Measurements from ENCODE around the gene AACS. TPM values are rescaled to one million over a fixed set of nuclear protein-coding genes. Genes with fewer than 3 reads are reported as not detected.

Gene AACS
- total RNA-seq, 1 donor from 2014 or later, result 21.7 TPM

GRCh38 chr12:125178222-125178621, 113.0 kb downstream of the AACS start:
- ATAC-seq, result no peak
- Histone ChIP-seq H3K4me3 (no peak overlapping the region), H3K4me1 (peaks cover under 1% of the 10 kb centered on the region), H3K9me3 (no peaks in the 10 kb centered on the region), H3K27me3 (ENCODE audit: low read depth) (peaks cover 38% of the 10 kb centered on the region), H3K27ac (no peak overlapping the region), H3K36me3 (no peaks in the 10 kb centered on the region)
- TF ChIP-seq CTCF (IDR thresholded peaks at IDR 0.05), result no peak
- DNase-seq, result no peak
- intact Hi-C loops (cut with DNase I), result no loop called here

DNA sequence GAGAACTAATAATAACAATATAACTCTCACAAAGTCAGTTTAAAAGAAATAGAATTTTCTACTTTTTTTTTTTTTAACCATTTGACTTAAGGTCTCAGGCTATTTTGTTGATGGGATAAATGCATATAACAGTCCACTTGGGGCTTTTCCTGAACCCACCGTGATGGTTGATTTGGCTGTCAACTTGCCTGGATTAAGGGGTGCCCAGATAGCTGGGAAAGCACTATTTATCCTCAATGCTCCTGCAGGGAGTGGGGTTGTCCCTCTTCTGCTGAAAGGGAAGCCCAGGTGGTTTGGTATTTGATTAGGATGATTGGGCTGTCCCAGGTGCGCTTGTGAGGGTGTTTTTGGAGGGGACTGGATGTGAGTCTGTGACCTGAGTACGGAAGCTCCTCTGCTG, 114.9 kb downstream of the AACS start:
- no peak overlapping the region for H3K27ac ChIP-seq
- H3K4me1 ChIP-seq, result peaks cover 4% of the 10 kb centered on the region
- no peak for ATAC-seq
- intact Hi-C loops (cut with DNase I), result no loop called here
- no peak for TF ChIP-seq CTCF (IDR thresholded peaks at IDR 0.05)
- DNase-seq, result no peak
- H3K4me3 ChIP-seq, result no peak overlapping the region
- H3K36me3 ChIP-seq, result no peaks in the 10 kb centered on the region
- H3K27me3 ChIP-seq (ENCODE audit: low read depth), result peaks cover 57% of the 10 kb centered on the region
- no peaks in the 10 kb centered on the region for H3K9me3 ChIP-seq

DNA sequence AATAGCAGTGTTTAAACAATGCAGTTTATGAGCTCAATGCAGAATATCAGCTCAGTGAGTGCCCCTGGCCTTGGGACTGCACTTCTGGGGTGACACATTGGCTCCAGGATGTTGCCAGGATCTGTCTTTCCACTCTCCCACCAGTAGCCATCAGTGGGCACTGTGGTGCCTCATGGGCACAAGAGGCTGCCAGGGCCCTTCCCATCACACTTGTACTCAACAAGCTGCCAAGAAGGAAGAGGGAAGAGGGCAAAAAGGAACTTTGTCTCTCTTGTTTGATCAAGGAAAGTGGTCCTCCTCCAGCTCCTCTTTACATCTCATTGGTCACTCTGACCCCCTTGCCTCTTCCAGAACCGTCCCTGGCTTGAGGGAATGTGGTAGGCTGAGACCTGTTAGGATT, 115.9 kb downstream of the AACS start:
- no peak overlapping the region for H3K4me3 ChIP-seq
- H3K9me3 ChIP-seq, result no peaks in the 10 kb centered on the region
- TF ChIP-seq CTCF (IDR thresholded peaks at IDR 0.05), result no peak
- intact Hi-C loops (cut with DNase I), result no loop called here
- peaks cover 4% of the 10 kb centered on the region for H3K4me1 ChIP-seq
- no peak overlapping the region for H3K27ac ChIP-seq
- H3K27me3 ChIP-seq (ENCODE audit: low read depth), result peaks cover 66% of the 10 kb centered on the region
- no peaks in the 10 kb centered on the region for H3K36me3 ChIP-seq
- DNase-seq, result no peak
- no peak for ATAC-seq

DNA sequence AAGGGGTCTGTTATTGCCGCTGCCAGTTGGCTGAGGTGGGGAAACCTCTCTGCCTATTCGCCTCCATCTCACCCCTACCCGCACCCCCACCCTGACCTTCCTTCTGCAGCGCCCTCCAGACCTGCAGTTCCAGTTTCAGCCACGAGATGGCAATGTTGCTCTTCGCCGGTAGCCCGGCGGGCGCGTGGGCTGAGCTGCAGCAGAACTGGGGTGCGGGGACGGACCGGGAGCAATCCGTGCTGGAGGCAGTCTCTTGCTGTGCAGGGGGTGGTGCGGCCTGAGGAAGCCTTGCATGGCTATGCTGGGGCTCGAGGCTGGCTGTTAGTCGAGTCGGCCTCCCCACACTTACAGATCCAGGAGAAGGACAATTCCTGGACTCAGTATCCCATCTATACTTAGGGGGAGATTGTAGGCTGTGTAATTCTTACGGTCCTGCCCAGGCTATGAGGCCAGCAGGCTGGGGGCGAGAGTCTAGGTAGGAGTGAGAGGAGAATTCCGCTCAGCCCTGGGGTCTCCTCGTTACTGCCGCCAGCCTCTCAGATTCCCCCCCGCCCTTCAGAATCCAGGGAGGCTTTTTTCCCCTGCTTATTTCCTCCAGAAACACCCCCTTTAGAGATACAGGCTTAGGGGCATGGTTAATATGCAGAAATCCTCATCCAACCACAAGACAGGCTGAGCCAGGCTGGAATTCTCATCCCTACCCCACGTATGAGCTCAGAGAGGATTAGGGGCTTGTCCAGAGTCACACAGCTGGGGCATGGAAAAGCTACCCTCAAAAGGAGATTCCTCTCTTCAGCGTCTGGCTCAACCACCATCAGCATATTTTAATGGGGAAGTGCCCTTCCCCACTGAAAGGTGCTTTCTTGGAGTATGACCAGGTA, 118.2 kb downstream of the AACS start:
- Histone ChIP-seq H3K4me1 (peaks cover 19% of the 10 kb centered on the region), H3K36me3 (no peaks in the 10 kb centered on the region), H3K9me3 (no peaks in the 10 kb centered on the region), H3K27ac (no peak overlapping the region), H3K27me3 (ENCODE audit: low read depth) (peaks cover 75% of the 10 kb centered on the region), H3K4me3 (no peak overlapping the region)
- peak; percentile 83 for DNase-seq
- ATAC-seq, result peak; percentile 83 to 87
- peak; percentile 99 for TF ChIP-seq CTCF (IDR thresholded peaks at IDR 0.05)
- intact Hi-C loops (cut with DNase I), result no loop called here

DNA sequence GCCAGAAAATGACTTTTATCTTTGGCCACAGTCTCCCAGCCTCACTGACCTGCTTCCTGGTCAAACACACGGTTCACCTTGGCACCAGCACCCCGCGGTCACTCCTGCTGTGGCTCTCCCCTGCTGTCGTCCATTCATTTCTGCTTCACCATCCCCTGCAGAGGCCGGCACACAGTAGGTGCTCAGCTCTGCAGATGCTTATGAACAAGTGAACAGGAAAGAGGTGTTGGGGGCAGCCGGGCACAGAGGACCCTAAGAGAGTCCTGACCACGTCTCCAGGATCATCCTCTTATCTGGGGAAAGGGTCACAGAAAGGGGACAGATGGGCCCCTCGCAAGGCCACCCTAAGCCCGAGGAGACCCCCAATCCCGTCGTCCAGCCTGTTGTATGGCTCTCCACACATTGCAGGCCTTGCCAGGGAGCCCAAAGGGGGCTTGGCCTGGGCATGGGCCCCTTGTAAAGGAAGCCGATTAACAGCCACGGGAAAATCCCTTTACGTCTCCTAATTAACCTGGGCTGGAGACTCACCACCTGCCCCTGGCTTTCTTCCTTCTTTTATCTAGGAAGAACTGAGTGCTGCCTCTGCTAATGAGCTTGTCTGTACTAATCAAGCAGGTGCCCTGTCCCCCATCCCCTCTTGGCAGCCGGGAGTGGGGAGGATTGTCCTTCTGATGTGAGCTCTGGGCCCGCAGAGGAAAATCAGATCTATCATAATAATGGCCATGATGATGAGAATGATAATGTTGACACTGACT, 119.2 kb downstream of the AACS start:
- H3K27ac ChIP-seq, result no peak overlapping the region
- intact Hi-C loops (cut with DNase I), result no loop called here
- no peak for ATAC-seq
- H3K27me3 ChIP-seq (ENCODE audit: low read depth), result peaks cover 76% of the 10 kb centered on the region
- no peak overlapping the region for H3K4me3 ChIP-seq
- H3K36me3 ChIP-seq, result no peaks in the 10 kb centered on the region
- TF ChIP-seq CTCF (IDR thresholded peaks at IDR 0.05), result no peak
- H3K4me1 ChIP-seq, result peaks cover 19% of the 10 kb centered on the region
- no peaks in the 10 kb centered on the region for H3K9me3 ChIP-seq
- no peak for DNase-seq
